Measurements from ENCODE around the gene OSGIN1. TPM values are rescaled to one million over a fixed set of nuclear protein-coding genes. Genes with fewer than 3 reads are reported as not detected.

The OSGIN1 gene
- total RNA-seq, 1 experiment from 2014 or later: 21.8 TPM

DNA sequence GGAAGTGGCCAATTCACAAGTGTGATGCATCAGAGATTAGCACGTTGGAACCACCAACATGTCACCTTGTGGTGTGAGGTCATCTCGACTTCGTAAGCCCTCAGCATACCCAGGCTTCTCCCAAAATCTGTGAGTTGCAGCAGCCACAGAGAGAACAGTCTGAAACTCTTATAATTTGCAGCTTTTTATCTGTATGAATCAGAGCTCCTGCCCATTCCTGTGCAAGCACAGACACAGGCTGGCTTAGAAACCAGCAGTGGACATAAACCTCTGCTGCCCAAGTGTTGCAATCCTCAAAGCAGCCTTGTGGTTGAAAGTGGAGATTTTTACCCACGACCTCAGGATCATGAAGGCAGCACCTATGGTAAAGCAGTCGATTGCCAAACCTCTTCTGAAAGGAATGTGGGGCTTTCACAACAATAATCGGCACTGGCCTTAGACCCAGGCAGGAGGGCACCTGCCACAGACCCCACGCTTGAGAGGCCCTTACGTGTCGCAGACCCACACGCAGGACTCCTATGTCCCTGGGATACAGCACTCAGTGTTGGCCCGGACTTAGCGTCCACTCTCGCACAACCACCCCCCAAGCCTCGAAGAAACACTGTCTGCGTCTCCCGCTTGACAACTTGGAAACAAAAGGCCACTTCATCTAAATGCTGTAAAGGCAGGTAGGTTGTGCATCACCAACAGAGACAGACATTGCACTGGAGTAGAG lies 24.5 kb upstream of the OSGIN1 start:
- Mint-ChIP-seq H3K9me3 (ENCODE audit: unreplicated experiment) (no peaks in the 10 kb centered on the region), H3K4me3 (ENCODE audit: unreplicated experiment) (no peak overlapping the region), H3K36me3 (ENCODE audit: insufficient read depth, unreplicated experiment) (peaks cover 15% of the 10 kb centered on the region), H3K27me3 (ENCODE audit: insufficient read depth, unreplicated experiment) (no peaks in the 10 kb centered on the region), H3K27ac (ENCODE audit: unreplicated experiment) (peak overlapping the region; percentile 35), H3K4me1 (ENCODE audit: low read depth, unreplicated experiment) (peaks cover 26% of the 10 kb centered on the region)
- BruUV-seq (replicated peaks): no TSS peak
- ChIA-PET POLR2A (interaction anchor here (4.2 kb wide), 1 partner anchor 25 kb away, joined by 31 read pairs; the partner anchor contains the start of gene OSGIN1), CTCF (interaction anchor here (0.7 to 2.4 kb wide), 4 partner anchors 10 to 216 kb away, joined by 3 to 10 read pairs (median 4); partner anchors contain the start of genes DNAAF1, HSDL1 and OSGIN1)
- Histone ChIP-seq H3K36me3 (ENCODE audit: control insufficient read depth, insufficient read depth, low read length) (no peaks in the 10 kb centered on the region), H3K4me1 (peaks cover 36% of the 10 kb centered on the region), H3K9me3 (no peaks in the 10 kb centered on the region), H3K27me3 (replicated peaks; ENCODE audit: control insufficient read depth, insufficient read depth, low read length) (no peaks in the 10 kb centered on the region), H3K4me3 (ENCODE audit: low read depth, low read length) (no peak overlapping the region)
- intact Hi-C loops (cut with micrococcal nuclease; ENCODE audit: unreplicated experiment): no loop called here
- TF ChIP-seq, protein P1, sequence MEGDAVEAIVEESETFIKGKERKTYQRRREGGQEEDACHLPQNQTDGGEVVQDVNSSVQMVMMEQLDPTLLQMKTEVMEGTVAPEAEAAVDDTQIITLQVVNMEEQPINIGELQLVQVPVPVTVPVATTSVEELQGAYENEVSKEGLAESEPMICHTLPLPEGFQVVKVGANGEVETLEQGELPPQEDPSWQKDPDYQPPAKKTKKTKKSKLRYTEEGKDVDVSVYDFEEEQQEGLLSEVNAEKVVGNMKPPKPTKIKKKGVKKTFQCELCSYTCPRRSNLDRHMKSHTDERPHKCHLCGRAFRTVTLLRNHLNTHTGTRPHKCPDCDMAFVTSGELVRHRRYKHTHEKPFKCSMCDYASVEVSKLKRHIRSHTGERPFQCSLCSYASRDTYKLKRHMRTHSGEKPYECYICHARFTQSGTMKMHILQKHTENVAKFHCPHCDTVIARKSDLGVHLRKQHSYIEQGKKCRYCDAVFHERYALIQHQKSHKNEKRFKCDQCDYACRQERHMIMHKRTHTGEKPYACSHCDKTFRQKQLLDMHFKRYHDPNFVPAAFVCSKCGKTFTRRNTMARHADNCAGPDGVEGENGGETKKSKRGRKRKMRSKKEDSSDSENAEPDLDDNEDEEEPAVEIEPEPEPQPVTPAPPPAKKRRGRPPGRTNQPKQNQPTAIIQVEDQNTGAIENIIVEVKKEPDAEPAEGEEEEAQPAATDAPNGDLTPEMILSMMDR (IDR thresholded peaks at IDR 0.05; ENCODE audit: insufficient read depth in 1 of 2, low read depth in 1 of 2, low read length in 1 of 2, severe bottlenecking in 1 of 2, unreplicated experiment in 1 of 2): no peak
- DNase-seq: peak in 1 of 2 experiments; percentile 48

DNA sequence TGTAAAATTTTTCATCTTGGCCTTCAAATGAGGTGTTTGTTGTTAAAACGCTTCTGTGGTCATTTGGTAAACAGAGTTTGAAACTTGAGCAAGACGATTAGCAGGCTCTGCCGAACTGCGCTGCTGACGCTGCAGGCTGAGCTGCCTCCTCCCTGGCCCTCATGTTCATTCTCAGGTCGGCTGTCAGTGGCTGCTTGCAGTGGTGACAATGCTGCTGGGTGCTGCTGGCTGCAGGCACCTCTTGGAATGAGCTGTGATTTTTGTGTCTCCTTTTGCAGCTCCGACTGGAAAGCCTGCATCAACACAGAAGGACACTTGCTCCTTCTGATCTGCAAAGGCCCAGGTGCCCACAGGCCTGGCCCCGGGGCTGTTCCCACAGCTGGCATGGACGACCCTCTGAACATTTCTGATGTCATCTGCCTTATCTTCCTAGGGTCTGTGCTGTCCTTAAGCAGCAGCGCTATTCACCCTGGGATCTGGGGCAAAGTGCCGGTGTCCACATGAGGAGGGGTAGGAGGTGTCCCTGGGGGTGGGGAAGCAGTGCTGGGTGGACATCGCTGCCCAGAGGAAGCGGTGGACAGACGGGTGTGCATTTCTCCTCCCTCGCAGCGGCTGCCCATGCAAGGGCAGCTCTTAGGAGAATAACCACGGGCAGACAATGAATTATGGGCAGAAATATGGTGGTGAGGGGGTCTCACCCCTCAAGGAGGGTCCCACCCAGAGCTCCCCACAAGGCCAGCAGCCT lies 23.1 kb upstream of the OSGIN1 start:
- Mint-ChIP-seq H3K4me1 (ENCODE audit: low read depth, unreplicated experiment) (peaks cover 26% of the 10 kb centered on the region), H3K27ac (ENCODE audit: unreplicated experiment) (peak overlapping the region; percentile 53), H3K36me3 (ENCODE audit: insufficient read depth, unreplicated experiment) (peaks cover 19% of the 10 kb centered on the region), H3K9me3 (ENCODE audit: unreplicated experiment) (no peaks in the 10 kb centered on the region), H3K27me3 (ENCODE audit: insufficient read depth, unreplicated experiment) (no peaks in the 10 kb centered on the region), H3K4me3 (ENCODE audit: unreplicated experiment) (no peak overlapping the region)
- ChIA-PET CTCF (interaction anchor here (1.4 to 2.4 kb wide), 2 partner anchors 24 to 27 kb away, joined by 4 to 10 read pairs; partner anchors contain the start of gene OSGIN1), POLR2A (interaction anchor here (4.2 kb wide), 1 partner anchor 24 kb away, joined by 31 read pairs; the partner anchor contains the start of gene OSGIN1)
- no peak overlapping the region for H3K4me3 ChIP-seq (ENCODE audit: low read depth, low read length)
- no peaks in the 10 kb centered on the region for H3K36me3 ChIP-seq (ENCODE audit: control insufficient read depth, insufficient read depth, low read length)
- intact Hi-C loops (cut with micrococcal nuclease; ENCODE audit: unreplicated experiment): no loop called here
- no TSS peak for BruUV-seq (replicated peaks)
- TF ChIP-seq, protein P1 (IDR thresholded peaks at IDR 0.05; ENCODE audit: insufficient read depth in 1 of 2, low read depth in 1 of 2, low read length in 1 of 2, severe bottlenecking in 1 of 2, unreplicated experiment in 1 of 2): no peak
- H3K27me3 ChIP-seq (replicated peaks; ENCODE audit: control insufficient read depth, insufficient read depth, low read length): no peaks in the 10 kb centered on the region
- H3K9me3 ChIP-seq: no peaks in the 10 kb centered on the region
- DNase-seq: no peak
- H3K4me1 ChIP-seq: peaks cover 36% of the 10 kb centered on the region

DNA sequence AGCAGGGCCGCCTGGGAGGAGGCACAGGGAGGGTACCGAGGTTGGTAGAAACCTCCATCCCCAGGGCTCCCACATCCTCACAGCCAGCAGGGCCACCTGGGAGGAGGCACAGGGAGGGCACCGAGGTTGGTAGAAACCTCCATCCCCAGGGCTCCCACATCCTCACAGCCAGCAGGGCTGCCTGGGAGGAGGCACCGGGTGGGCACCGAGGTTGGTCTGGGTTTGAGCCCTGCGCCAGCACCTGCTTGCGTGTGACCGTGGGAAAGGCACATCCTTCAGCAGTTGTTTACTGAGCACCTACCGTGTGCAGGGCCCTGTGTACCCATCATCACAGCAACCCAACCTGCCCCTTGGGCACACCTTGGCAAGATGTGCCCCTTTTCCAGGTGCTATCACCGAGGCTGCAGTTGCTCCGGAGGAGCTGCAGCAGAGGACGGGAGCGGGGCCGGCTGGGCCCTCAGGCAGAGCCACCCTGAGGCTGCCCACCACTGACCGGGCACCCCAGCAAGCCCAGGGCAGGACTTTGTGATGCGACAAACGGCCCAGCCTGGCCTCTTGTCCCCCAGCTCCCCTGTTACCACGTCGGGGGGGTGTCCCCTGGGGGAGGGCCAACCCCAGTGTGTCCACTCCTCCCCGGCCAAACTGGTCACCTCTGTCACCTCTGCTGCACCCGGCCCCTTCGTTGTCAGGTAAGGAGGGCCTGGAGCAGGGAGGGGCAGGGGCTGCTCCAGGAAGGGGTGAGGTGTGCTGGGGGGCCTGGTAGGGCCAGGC lies 22.1 kb upstream of the OSGIN1 start:
- Histone ChIP-seq H3K4me3 (ENCODE audit: low read depth, low read length) (no peak overlapping the region), H3K27me3 (replicated peaks; ENCODE audit: control insufficient read depth, insufficient read depth, low read length) (no peaks in the 10 kb centered on the region), H3K36me3 (ENCODE audit: control insufficient read depth, insufficient read depth, low read length) (no peaks in the 10 kb centered on the region), H3K4me1 (peaks cover 36% of the 10 kb centered on the region), H3K9me3 (no peaks in the 10 kb centered on the region)
- no TSS peak for BruUV-seq (replicated peaks)
- Mint-ChIP-seq H3K4me1 (ENCODE audit: low read depth, unreplicated experiment) (peaks cover 26% of the 10 kb centered on the region), H3K27me3 (ENCODE audit: insufficient read depth, unreplicated experiment) (no peaks in the 10 kb centered on the region), H3K27ac (ENCODE audit: unreplicated experiment) (no peak overlapping the region), H3K4me3 (ENCODE audit: unreplicated experiment) (no peak overlapping the region), H3K36me3 (ENCODE audit: insufficient read depth, unreplicated experiment) (peaks cover 25% of the 10 kb centered on the region), H3K9me3 (ENCODE audit: unreplicated experiment) (no peaks in the 10 kb centered on the region)
- ChIA-PET CTCF (interaction anchor here (1.2 to 2.4 kb wide), 2 partner anchors 23 to 42 kb away, joined by 3 to 10 read pairs; partner anchors contain the start of gene OSGIN1), POLR2A (interaction anchor here (0.9 kb wide), 1 partner anchor 17 kb away, joined by 3 read pairs; no protein-coding TSS in a partner anchor)
- peak in 1 of 2 experiments; percentile 22 for DNase-seq
- intact Hi-C loops (cut with micrococcal nuclease; ENCODE audit: unreplicated experiment): no loop called here
- TF ChIP-seq, protein P1 (IDR thresholded peaks at IDR 0.05; ENCODE audit: insufficient read depth in 1 of 2, low read depth in 1 of 2, low read length in 1 of 2, severe bottlenecking in 1 of 2, unreplicated experiment in 1 of 2): no peak
